Esophagus (tissue), 2 donors: Measurements from ENCODE around the gene BRMS1. TPM values are rescaled to one million over a fixed set of nuclear protein-coding genes. Genes with fewer than 3 reads are reported as not detected.
"Not testable (repeated sequence)": the region's sequence is repeated elsewhere in the genome, so short reads cannot be mapped to it uniquely, and the experiment has no call there.

Experiments
- H3K27ac ChIP-seq, 2 donors: one replicate each; pipeline ENCODE4 v1.5.1; 2013; ENCODE audit warnings: low read depth in 2 of 2, mild to moderate bottlenecking in 2 of 2, inconsistent platforms in 1 of 2, low read length in 1 of 2, moderate library complexity in 1 of 2
- H3K27me3 ChIP-seq, 2 donors: one replicate each; pipeline ENCODE4 v1.6.1; 2013; ENCODE audit warnings: low read length in 2 of 2, control low read depth in 1 of 2, mild to moderate bottlenecking in 1 of 2; ENCODE audit not compliant: insufficient read depth in 2 of 2, control insufficient read depth in 1 of 2
- H3K36me3 ChIP-seq, 2 donors: one replicate each; pipeline ENCODE4 v1.6.1; 2013; ENCODE audit warnings: low read length in 1 of 2; ENCODE audit not compliant: control insufficient read depth in 2 of 2, insufficient read depth in 2 of 2
- H3K4me1 ChIP-seq, 2 donors: one replicate each; pipeline ENCODE4 v1.6.1; 2013; ENCODE audit warnings: low read length in 1 of 2; ENCODE audit not compliant: control insufficient read depth in 2 of 2, insufficient read depth in 2 of 2
- H3K4me3 ChIP-seq, 2 donors: one replicate each; pipeline ENCODE4 v1.5.1; 2013; ENCODE audit warnings: low read length in 2 of 2, mild to moderate bottlenecking in 2 of 2, low read depth in 1 of 2, moderate library complexity in 1 of 2
- H3K9me3 ChIP-seq, 2 donors: one replicate each; pipeline ENCODE4 v1.6.1; 2013; ENCODE audit warnings: mild to moderate bottlenecking in 2 of 2, low read depth in 1 of 2, low read length in 1 of 2, moderate library complexity in 1 of 2; ENCODE audit not compliant: control insufficient read depth in 2 of 2, insufficient read depth in 1 of 2
- WGBS, 2 donors: extraction: QIAGEN DNeasy Blood & Tissue Kit; methylation state at CpG; one replicate each; pipeline ENCODE4 v1.1.7; 2013; 5-methylcytosine and 5-hydroxymethylcytosine counted together
- polyA plus RNA-seq, 2 donors: library from polyadenylated mRNA; stranded (reverse); fragments of 200-250 nt; gene quantifications; one replicate each; pipeline ENCODE4 v1.2.3, GENCODE V29; 2013
- donor health status: healthy with polysubstance abuse.
- donor health status: Bipolar disorder and iron deficiency.

The BRMS1 gene
- polyA plus RNA-seq, 2 donors: 44.1 to 49.9 TPM

DNA sequence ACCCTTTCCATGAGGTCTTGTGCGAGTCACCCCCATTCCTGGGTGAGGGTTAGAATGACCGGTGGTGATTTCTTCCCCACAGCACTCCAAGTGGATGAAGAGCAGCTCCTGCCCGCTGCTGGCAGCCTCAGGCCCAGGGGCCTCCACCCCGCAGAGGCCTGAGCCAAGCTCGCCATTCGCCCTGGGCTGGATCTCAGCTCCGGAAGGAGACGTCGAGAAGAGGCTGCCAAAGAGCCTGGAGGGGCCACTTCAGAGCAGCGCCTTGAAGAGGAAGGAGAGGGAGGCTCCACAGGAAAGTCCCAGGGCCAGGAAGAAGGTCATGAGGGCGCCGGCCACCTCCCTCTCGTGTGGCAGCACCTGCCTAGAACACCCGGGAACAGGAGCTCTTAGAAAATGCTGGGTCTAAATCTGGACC, 18.3 kb upstream of the BRMS1 start:
- Histone ChIP-seq H3K4me3 (no peak overlapping the region), H3K27me3 (no peaks in the 10 kb centered on the region), H3K36me3 (peaks cover 0 to 12% of the 10 kb centered on the region in 2 donors), H3K4me1 (peaks cover 3 to 4% of the 10 kb centered on the region in 2 donors), H3K27ac (no peak overlapping the region), H3K9me3 (no peaks in the 10 kb centered on the region)
- WGBS, 2 donors: 55 to 71% methylated on average over 14 of the region's 14 CpGs

GRCh38 chr11:66362481-66363147, 17.7 kb upstream of the BRMS1 start:
- no peaks in the 10 kb centered on the region for H3K27me3 ChIP-seq
- H3K9me3 ChIP-seq: no peaks in the 10 kb centered on the region
- peaks cover 3 to 4% of the 10 kb centered on the region in 2 donors for H3K4me1 ChIP-seq
- WGBS, 2 donors: 81 to 84% methylated on average over 9 of the region's 9 CpGs
- no peak overlapping the region for H3K4me3 ChIP-seq
- H3K36me3 ChIP-seq: peaks cover 0 to 12% of the 10 kb centered on the region in 2 donors
- H3K27ac ChIP-seq: no peak overlapping the region

DNA sequence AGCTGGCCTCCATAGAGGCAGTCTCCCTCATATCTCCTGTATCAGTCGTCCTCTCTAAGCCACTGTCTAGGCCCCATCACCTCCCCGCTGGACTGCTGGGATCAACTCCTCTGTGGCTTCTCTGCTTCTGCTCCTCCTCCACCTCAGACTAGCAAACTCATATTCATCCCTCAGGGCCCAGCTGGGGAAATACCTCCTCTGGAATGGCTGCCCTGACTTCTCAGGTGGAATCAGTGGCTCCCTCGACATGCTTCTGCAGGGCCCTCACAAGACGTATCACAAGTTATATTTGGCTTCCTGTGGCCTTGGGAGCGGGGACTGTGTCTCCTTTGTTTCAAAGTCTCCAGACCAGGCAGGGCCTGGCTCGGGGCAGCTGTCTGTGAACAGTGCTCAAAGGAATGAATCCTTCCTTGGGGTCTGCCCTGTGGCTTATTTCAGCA, 16.6 kb upstream of the BRMS1 start:
- 72 to 78% methylated on average over 6 of the region's 6 CpGs for WGBS, 2 donors
- no peaks in the 10 kb centered on the region for H3K27me3 ChIP-seq
- H3K4me3 ChIP-seq: no peak overlapping the region
- no peaks in the 10 kb centered on the region for H3K9me3 ChIP-seq
- peaks cover 0 to 7% of the 10 kb centered on the region in 2 donors for H3K36me3 ChIP-seq
- H3K27ac ChIP-seq: no peak overlapping the region
- peaks cover 3 to 4% of the 10 kb centered on the region in 2 donors for H3K4me1 ChIP-seq

DNA sequence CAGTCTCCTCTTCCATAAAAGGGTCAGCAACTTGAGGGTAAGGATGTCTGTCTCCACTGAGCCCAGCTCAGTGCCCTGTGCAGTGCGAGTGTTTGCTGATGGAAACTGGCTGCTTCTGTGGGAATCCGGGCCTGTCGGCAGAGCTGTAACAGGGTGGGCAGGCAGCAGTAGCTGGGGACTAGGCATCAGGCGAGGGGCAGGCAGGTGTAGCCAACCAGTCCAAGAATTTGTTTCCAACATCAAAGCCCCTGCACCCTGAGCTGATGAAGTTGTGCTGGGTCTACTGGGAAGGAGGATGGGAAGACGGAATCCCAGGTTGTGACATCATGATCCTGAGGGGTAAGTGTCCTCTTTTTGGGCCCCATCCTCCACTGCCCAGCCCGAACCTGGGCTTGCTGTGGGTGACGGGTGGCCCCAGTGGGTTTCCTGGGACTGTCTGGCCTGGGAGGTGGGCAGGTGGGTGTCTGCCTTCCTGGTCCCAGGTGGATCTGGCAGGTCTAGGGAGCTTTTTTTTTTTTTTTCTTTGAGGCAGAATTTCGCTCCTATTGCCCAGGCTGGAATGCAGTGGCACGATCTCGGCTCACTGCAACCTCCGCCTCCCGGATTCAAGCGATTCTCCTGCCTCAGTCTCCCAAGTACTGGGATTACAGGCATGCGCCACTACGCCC, 15.6 kb upstream of the BRMS1 start:
- WGBS, 2 donors: 94% methylated on average over 15 of the region's 15 CpGs
- no peaks in the 10 kb centered on the region for H3K9me3 ChIP-seq
- no peaks in the 10 kb centered on the region for H3K27me3 ChIP-seq
- peaks cover 3 to 4% of the 10 kb centered on the region in 2 donors for H3K4me1 ChIP-seq
- no peak overlapping the region for H3K4me3 ChIP-seq
- no peak overlapping the region for H3K27ac ChIP-seq
- H3K36me3 ChIP-seq: peaks cover 0 to 7% of the 10 kb centered on the region in 2 donors

- Histone ChIP-seq H3K9me3 (no peaks in the 10 kb centered on the region), H3K4me1 (peaks cover 3 to 4% of the 10 kb centered on the region in 2 donors), H3K27ac (no peak overlapping the region), H3K36me3 (peaks cover 0 to 7% of the 10 kb centered on the region in 2 donors), H3K27me3 (no peaks in the 10 kb centered on the region), H3K4me3 (no peak overlapping the region)
- 65 to 73% methylated on average over 3 of the region's 3 CpGs for WGBS, 2 donors
Observed at GRCh38 chr11:66359662-66360087, 14.8 kb upstream of the BRMS1 start.

- H3K27ac ChIP-seq, H3K27me3 ChIP-seq, H3K9me3 ChIP-seq, H3K4me3 ChIP-seq, H3K36me3 ChIP-seq: not testable (repeated sequence)
- H3K4me1 ChIP-seq: peaks cover 3 to 16% of the 10 kb centered on the region in 2 donors
- WGBS, 2 donors: 74 to 87% methylated on average over 8 of the region's 8 CpGs
Observed at GRCh38 chr11:66350560-66351235, 5.8 kb upstream of the BRMS1 start.

DNA sequence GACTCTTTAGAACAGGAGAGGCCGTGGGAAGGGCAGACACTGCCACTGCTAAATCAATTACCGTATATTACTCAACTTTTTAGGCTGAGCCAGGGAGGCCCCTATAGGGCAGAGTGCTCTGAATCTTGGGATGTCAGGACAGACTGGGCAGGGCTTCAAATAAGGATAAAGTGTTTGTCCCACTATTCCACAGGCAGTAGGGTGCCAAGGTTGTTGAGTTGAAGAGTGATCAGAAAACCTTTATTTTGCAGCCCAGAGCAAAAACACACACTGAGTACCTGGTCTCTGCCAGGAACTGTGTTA, 4.1 kb upstream of the BRMS1 start:
- no peak overlapping the region for H3K27ac ChIP-seq
- 31 to 53% methylated on average over 2 of the region's 2 CpGs for WGBS, 2 donors
- H3K4me1 ChIP-seq: peaks cover 3 to 18% of the 10 kb centered on the region in 2 donors
- no peaks in the 10 kb centered on the region for H3K36me3 ChIP-seq
- no peaks in the 10 kb centered on the region for H3K27me3 ChIP-seq
- no peaks in the 10 kb centered on the region for H3K9me3 ChIP-seq
- no peak overlapping the region for H3K4me3 ChIP-seq

- Histone ChIP-seq H3K4me3 (peak within 1 kb of the TSS; percentile 80 to 85), H3K27ac (peak within 1 kb of the TSS; percentile 81 to 93), H3K9me3 (no peaks in the 10 kb centered on the region), H3K36me3 (no peaks in the 10 kb centered on the region), H3K27me3 (no peaks in the 10 kb centered on the region), H3K4me1 (peaks cover 3 to 18% of the 10 kb centered on the region in 2 donors)
- WGBS, 2 donors: 0 to 1% methylated on average over 60 to 101 of the region's 101 CpGs
Observed at GRCh38 chr11:66347425-66348276, 2.7 kb upstream of the BRMS1 start, which contains the start of gene B4GAT1. B4GAT1 (minus strand) TSS chr11:66347629; CDS start chr11:66347545, 84 bp downstream.
